HCT116 (cell line): Measurements from ENCODE around the gene KRT85. TPM values are rescaled to one million over a fixed set of nuclear protein-coding genes. Genes with fewer than 3 reads are reported as not detected.

Source experiments
- ATAC-seq: fragments of 200-7000 bp; cut with Tn5 transposase; 2 replicates; pipeline ENCODE4 v1.9.1; 2020; ENCODE audit warnings: mild to moderate bottlenecking, moderate library complexity
- BruUV-seq: library from RNA; stranded (reverse); fragments of 400-500 nt; replicated peaks from 2 replicates; lab custom pipeline; 2021; lab: Mats Ljungman, UMichigan
- CTCF ChIA-PET: fragments of 300-600 bp; sonication (Branson Sonifier 250); formaldehyde crosslinking; loops from one replicate; lab custom pipeline; 2021; ENCODE audit warnings: antibody characterized with exemption; lab: Charles Lee
- POLR2A ChIA-PET: fragments of 300-600, 350-600 bp; sonication (Branson Sonifier 250); formaldehyde crosslinking; loops from one replicate; lab custom pipeline; 2021; ENCODE audit warnings: antibody characterized with exemption; lab: Charles Lee
- RAD21 ChIA-PET, 2 experiments: fragments of 300-600 bp; sonication (Branson Sonifier 250); formaldehyde crosslinking; loops; one replicate each; lab custom pipeline; 2023; ENCODE audit warnings: low total read pairs in 2 of 2; ENCODE audit not compliant: uncharacterized antibody in 2 of 2, unreplicated experiment in 2 of 2, low non-redundant PET in 1 of 2; lab: Charles Lee
- DNase-seq: peaks from one replicate; pipeline ENCODE4 v3.0.0-alpha.2; 2010; ENCODE audit warnings: low read depth, low spot score
- H2AFZ ChIP-seq: fragments of 200-600 bp; shearing (Covaris generic), sonication (generic); 2 replicates; pipeline ENCODE4 v1.6.1; 2017; ENCODE audit warnings: low read depth, mixed run types, mixed read lengths, antibody characterized with exemption, low read length; ENCODE audit not compliant: poor library complexity, severe bottlenecking
- H3K27ac ChIP-seq: 2 replicates; pipeline ENCODE4 v1.5.1; 2012; ENCODE audit warnings: low read depth, low read length
- H3K27me3 ChIP-seq: fragments of 200-600 bp; sonication (generic); 2 replicates; pipeline ENCODE4 v1.6.1; 2016; ENCODE audit warnings: mixed run types, low read length, mixed read lengths; ENCODE audit not compliant: insufficient read depth
- H3K36me3 ChIP-seq, 2 experiments: fragments of 200-500 bp in 1 of 2; fragments of 200-600 bp in 1 of 2; sonication (Bioruptor generic) in 1 of 2; sonication (generic) in 1 of 2; 2 replicates each; pipeline versions ENCODE4 v1.5.1 to v1.6.1; 2014 to 2016; ENCODE audit warnings: low read length in 2 of 2, inconsistent platforms in 1 of 2, mixed read lengths in 1 of 2, mixed run types in 1 of 2; ENCODE audit not compliant: insufficient read depth in 2 of 2, control insufficient read depth in 1 of 2
- H3K4me1 ChIP-seq, 2 experiments: fragments of 200-600 bp in 1 of 2; sonication (generic) in 1 of 2; 2 replicates each; pipeline versions ENCODE4 v1.5.1 to v1.6.1; 2012 to 2017; ENCODE audit warnings: low read length in 2 of 2, inconsistent platforms in 1 of 2, mild to moderate bottlenecking in 1 of 2, mixed read lengths in 1 of 2, mixed run types in 1 of 2, moderate library complexity in 1 of 2; ENCODE audit not compliant: insufficient read depth in 2 of 2, control insufficient read depth in 1 of 2
- H3K4me2 ChIP-seq: fragments of 200-600 bp; sonication (generic); 2 replicates; pipeline ENCODE4 v1.6.1; 2017; ENCODE audit warnings: mixed run types, low read length, mixed read lengths
- H3K4me3 ChIP-seq, 2 experiments: fragments of 200-600 bp in 1 of 2; sonication (generic) in 1 of 2; replicated peaks in 1 of 2; 2 replicates each; pipeline ENCODE4 v1.5.1; 2011 to 2016; ENCODE audit warnings: low read length in 2 of 2, control low read depth in 1 of 2, low read depth in 1 of 2, mild to moderate bottlenecking in 1 of 2, mixed read lengths in 1 of 2, mixed run types in 1 of 2
- H3K79me2 ChIP-seq: fragments of 200-600 bp; sonication (generic); 2 replicates; pipeline ENCODE4 v1.6.1; 2017; ENCODE audit warnings: mild to moderate bottlenecking, mixed run types, low read length, moderate library complexity, mixed read lengths; ENCODE audit not compliant: insufficient read depth
- H3K9ac ChIP-seq: fragments of 200-600 bp; sonication (generic); 2 replicates; pipeline ENCODE4 v1.6.1; 2016; ENCODE audit warnings: low read length, mixed read lengths
- H3K9me2 ChIP-seq: fragments of 200-600 bp; sonication (generic), shearing (Covaris generic); 2 replicates; pipeline ENCODE4 v1.6.1; 2017; ENCODE audit warnings: mixed run types, mild to moderate bottlenecking, moderate library complexity; ENCODE audit not compliant: insufficient read depth
- H3K9me3 ChIP-seq, 2 experiments: fragments of 200-500 bp in 1 of 2; fragments of 200-600 bp in 1 of 2; sonication (Bioruptor generic) in 1 of 2; sonication (generic) in 1 of 2; 2 replicates each; pipeline ENCODE4 v1.6.1; 2014 to 2017; ENCODE audit warnings: low read length in 2 of 2, mixed read lengths in 2 of 2, inconsistent platforms in 1 of 2, low read depth in 1 of 2, mild to moderate bottlenecking in 1 of 2, mixed run types in 1 of 2, moderate library complexity in 1 of 2; ENCODE audit not compliant: control insufficient read depth in 1 of 2, insufficient read depth in 1 of 2
- H4K20me1 ChIP-seq: fragments of 200-600 bp; sonication (generic), shearing (Covaris generic); 2 replicates; pipeline ENCODE4 v1.6.1; 2017; ENCODE audit warnings: mixed run types, mild to moderate bottlenecking, moderate library complexity; ENCODE audit not compliant: insufficient read depth
- CBX3 ChIP-seq: IDR thresholded peaks from 2 replicates; pipeline ENCODE4 v1.6.1; 2012; ENCODE audit warnings: low read depth
- CTCF ChIP-seq, 3 experiments: fragments of 200-600 bp in 1 of 3; sonication (generic) in 1 of 3; IDR thresholded peaks in 2 of 3; conservative IDR thresholded peaks in 1 of 3; 2 replicates each; pipeline ENCODE4 v1.5.1; 2012 to 2017; ENCODE audit warnings: low read depth in 2 of 3, low read length in 2 of 3, antibody characterized with exemption in 1 of 3, borderline replicate concordance in 1 of 3, control low read depth in 1 of 3, mild to moderate bottlenecking in 1 of 3, mixed read lengths in 1 of 3, mixed run types in 1 of 3, moderate library complexity in 1 of 3; ENCODE audit not compliant: insufficient read depth in 1 of 3
- EGR1 ChIP-seq: IDR thresholded peaks from 2 replicates; pipeline ENCODE4 v1.6.1; 2012; ENCODE audit warnings: low read depth
- FOSL1 ChIP-seq: IDR thresholded peaks from 2 replicates; pipeline ENCODE4 v1.6.1; 2012; ENCODE audit warnings: low read depth
- JUND ChIP-seq: IDR thresholded peaks from 2 replicates; pipeline ENCODE4 v1.6.1; 2012
- MAX ChIP-seq: IDR thresholded peaks from 2 replicates; pipeline ENCODE4 v1.6.1; 2012
- POLR2AphosphoS5 ChIP-seq: IDR thresholded peaks from 2 replicates; pipeline ENCODE4 v1.6.1; 2011; ENCODE audit warnings: mild to moderate bottlenecking, low read depth, low read length, moderate library complexity
- RAD21 ChIP-seq: IDR thresholded peaks from 2 replicates; pipeline ENCODE4 v1.6.1; 2012; ENCODE audit warnings: low read depth, mild to moderate bottlenecking
- REST ChIP-seq: IDR thresholded peaks from 2 replicates; pipeline ENCODE4 v1.6.1; 2012; ENCODE audit warnings: low read depth
- SIN3A ChIP-seq: IDR thresholded peaks from 2 replicates; pipeline ENCODE4 v1.6.1; 2012; ENCODE audit warnings: low read depth
- SP1 ChIP-seq: IDR thresholded peaks from 2 replicates; pipeline ENCODE4 v1.6.1; 2012; ENCODE audit warnings: low read depth
- SRF ChIP-seq: IDR thresholded peaks from 2 replicates; pipeline ENCODE4 v1.6.1; 2012; ENCODE audit warnings: low read depth
- TCF7L2 ChIP-seq: IDR thresholded peaks from 2 replicates; pipeline ENCODE4 v1.7.0; 2011; ENCODE audit warnings: borderline replicate concordance, inconsistent platforms; ENCODE audit not compliant: insufficient read depth, insufficient read length; ENCODE audit errors: extremely low read depth
- ZFX ChIP-seq: fragments of 450-650 bp; IDR thresholded peaks from 2 replicates; pipeline ENCODE4 v1.6.1; 2017
- ZNF274 ChIP-seq: fragments of 200-500 bp; sonication (Bioruptor generic); IDR thresholded peaks from 2 replicates; pipeline ENCODE4 v1.6.1; 2014; ENCODE audit warnings: mild to moderate bottlenecking, low read depth, low read length, inconsistent platforms
- intact Hi-C: fragments of 100-400 bp; cut with micrococcal nuclease; formaldehyde crosslinking; loops from 2 replicates; pipeline ENCODE4 v1.10.0; 2022
- total RNA-seq: library from RNA; stranded (reverse); gene quantifications from one replicate; pipeline ENCODE4 v1.2.1, GENCODE V29; 2021; ENCODE audit not compliant: unreplicated experiment

The KRT85 gene
- total RNA-seq, 1 experiment from 2014 or later, result not detected

GRCh38 chr12:52407918-52408317 is 40.6 kb upstream of the KRT85 start:
- BruUV-seq, result no TSS peak
- ChIA-PET CTCF (interaction anchor here (0.9 to 1.5 kb wide), 3 partner anchors 13 to 463 kb away, joined by 3 to 7 read pairs (median 5); no protein-coding TSS in a partner anchor), POLR2A (no interaction called here), RAD21 (interaction anchor here in 1 of 2 experiments (0.5 kb wide), 1 partner anchor 10 kb away, joined by 3 read pairs; no protein-coding TSS in a partner anchor)
- H3K79me2 ChIP-seq, result no peaks in the 10 kb centered on the region
- no peak overlapping the region for H3K4me2 ChIP-seq
- H3K9me2 ChIP-seq, result no peaks in the 10 kb centered on the region
- no peak overlapping the region for H3K9ac ChIP-seq
- H3K4me1 ChIP-seq, result no peaks in the 10 kb centered on the region
- no peak overlapping the region for H2AFZ ChIP-seq
- DNase-seq (no peak), ATAC-seq (0 out of 2 replicates have a peak, but pooled peaks have one; percentile 42)
- TF ChIP-seq SRF (no peak), POLR2AphosphoS5 (no peak), JUND (no peak), CTCF (IDR thresholded peaks at IDR 0.05 in 2 of 3, conservative IDR thresholded peaks at IDR 0.05 in 1 of 3; ENCODE audit: borderline replicate concordance in 1 of 3, insufficient read depth in 1 of 3, low read depth in 2 of 3, low read length in 2 of 3) (peak; percentile 20 to 61 (median 37); a peak in 5 of 6 replicates), ZNF274 (no peak), FOSL1 (no peak), TCF7L2 (no peak), RAD21 (peak; percentile 41), REST (no peak), CBX3 (no peak), MAX (no peak), SP1 (no peak), ZFX (no peak), SIN3A (no peak), EGR1 (no peak)
- no peaks in the 10 kb centered on the region for H3K27me3 ChIP-seq
- no peak overlapping the region for H3K4me3 ChIP-seq
- no peaks in the 10 kb centered on the region for H3K36me3 ChIP-seq
- H3K9me3 ChIP-seq, result no peaks in the 10 kb centered on the region
- no peak overlapping the region for H3K27ac ChIP-seq
- no peaks in the 10 kb centered on the region for H4K20me1 ChIP-seq
- intact Hi-C loops, result no loop called here
